ENCODE data around the gene DNAJC22.

Gene DNAJC22

GRCh38 chr12:49327368-49327767 is 19.3 kb upstream of the DNAJC22 start:
- Histone ChIP-seq H3K27ac (no peak overlapping the region), H3K4me1 (no peaks in the 10 kb centered on the region), H3K4me2 (ENCODE audit: low read length) (no peak overlapping the region), H3K27me3 (ENCODE audit: control insufficient read depth, insufficient read depth, low read length) (no peaks in the 10 kb centered on the region), H3K9me3 (ENCODE audit: control insufficient read depth, low read length) (no peaks in the 10 kb centered on the region), H2AFZ (no peak overlapping the region), H3K9ac (no peak overlapping the region), H3K36me3 (ENCODE audit: control insufficient read depth, insufficient read depth, low read length) (no peaks in the 10 kb centered on the region), H3K79me2 (no peaks in the 10 kb centered on the region), H3K4me3 (ENCODE audit: low read depth, low read length) (no peak overlapping the region)
- no peak for TF ChIP-seq CTCF (IDR thresholded peaks at IDR 0.05)

GRCh38 chr12:49327887-49328286 is 18.8 kb upstream of the DNAJC22 start:
- Histone ChIP-seq H3K27me3 (ENCODE audit: control insufficient read depth, insufficient read depth, low read length) (no peaks in the 10 kb centered on the region), H3K9ac (no peak overlapping the region), H3K4me1 (no peaks in the 10 kb centered on the region), H3K79me2 (no peaks in the 10 kb centered on the region), H3K27ac (no peak overlapping the region), H3K9me3 (ENCODE audit: control insufficient read depth, low read length) (no peaks in the 10 kb centered on the region), H2AFZ (no peak overlapping the region), H3K36me3 (ENCODE audit: control insufficient read depth, insufficient read depth, low read length) (no peaks in the 10 kb centered on the region), H3K4me3 (ENCODE audit: low read depth, low read length) (no peak overlapping the region), H3K4me2 (ENCODE audit: low read length) (no peak overlapping the region)
- TF ChIP-seq CTCF (IDR thresholded peaks at IDR 0.05) = no peak

GRCh38 chr12:49328816-49329215 is 17.9 kb upstream of the DNAJC22 start:
- TF ChIP-seq CTCF (IDR thresholded peaks at IDR 0.05) = no peak
- no peaks in the 10 kb centered on the region for H3K36me3 ChIP-seq (ENCODE audit: control insufficient read depth, insufficient read depth, low read length)

GRCh38 chr12:49330032-49330619 is 16.6 kb upstream of the DNAJC22 start:
- Histone ChIP-seq H3K9ac (no peak overlapping the region), H3K27ac (no peak overlapping the region), H3K36me3 (ENCODE audit: control insufficient read depth, insufficient read depth, low read length) (no peaks in the 10 kb centered on the region), H3K4me2 (ENCODE audit: low read length) (no peak overlapping the region), H3K79me2 (no peaks in the 10 kb centered on the region), H3K27me3 (ENCODE audit: control insufficient read depth, insufficient read depth, low read length) (no peaks in the 10 kb centered on the region), H3K4me3 (ENCODE audit: low read depth, low read length) (no peak overlapping the region), H3K9me3 (ENCODE audit: control insufficient read depth, low read length) (no peaks in the 10 kb centered on the region), H2AFZ (no peak overlapping the region), H3K4me1 (no peaks in the 10 kb centered on the region)
- no peak for TF ChIP-seq CTCF (IDR thresholded peaks at IDR 0.05)

More at GRCh38 chr12:49328816-49329215, 17.9 kb upstream of the DNAJC22 start:
- Histone ChIP-seq H3K9me3 (ENCODE audit: control insufficient read depth, low read length) (no peaks in the 10 kb centered on the region), H2AFZ (no peak overlapping the region), H3K4me3 (ENCODE audit: low read depth, low read length) (no peak overlapping the region), H3K9ac (no peak overlapping the region), H3K27me3 (ENCODE audit: control insufficient read depth, insufficient read depth, low read length) (no peaks in the 10 kb centered on the region), H3K79me2 (no peaks in the 10 kb centered on the region), H3K4me2 (ENCODE audit: low read length) (no peak overlapping the region), H3K27ac (no peak overlapping the region), H3K4me1 (no peaks in the 10 kb centered on the region)
